ENCODE results near the gene TMEM150B. TPM values are rescaled to one million over a fixed set of nuclear protein-coding genes. Genes with fewer than 3 reads are reported as not detected.

TMEM150B gene
- total RNA-seq, 3 donors from 2014 or later (not counting 1 experiment from before 2014, with no cell fraction given): 0.87 to 2.1 TPM; not detected in 1

GRCh38 chr19:55324662-55325061 is 479 bp downstream of the TMEM150B start:
- no peaks in the 10 kb centered on the region for H3K4me1 ChIP-seq (ENCODE audit: control insufficient read depth, insufficient read depth, low read length)
- H3K4me3 ChIP-seq (ENCODE audit: low read length): no peak overlapping the region
- Mint-ChIP-seq H3K9me3 (no peaks in the 10 kb centered on the region), H3K27ac (no peak overlapping the region), H3K4me1 (no peaks in the 10 kb centered on the region), H3K36me3 (no peaks in the 10 kb centered on the region), H3K4me3 (no peak overlapping the region), H3K27me3 (ENCODE audit: low read depth in 2 of 2) (peaks cover 8 to 31% of the 10 kb centered on the region in 2 donors)
- H3K36me3 ChIP-seq (ENCODE audit: control insufficient read depth, insufficient read depth, low read length): no peaks in the 10 kb centered on the region
- no peaks in the 10 kb centered on the region for H3K27me3 ChIP-seq (ENCODE audit: control insufficient read depth, insufficient read depth, low read length)
- intact Hi-C loops (cut with micrococcal nuclease): no loop called here
- DNase-seq (no peak), ATAC-seq (no peak)
- no peaks in the 10 kb centered on the region for H3K9me3 ChIP-seq (ENCODE audit: control insufficient read depth, insufficient read depth, low read length)
- no peak overlapping the region for H3K27ac ChIP-seq (ENCODE audit: low read length)
- 79% methylated on average over 6 of the region's 6 CpGs for WGBS (ENCODE audit: insufficient coverage)
- TF ChIP-seq CTCF (IDR thresholded peaks at IDR 0.05): no peak

- Histone ChIP-seq H3K27me3 (ENCODE audit: control insufficient read depth, insufficient read depth, low read length) (no peaks in the 10 kb centered on the region), H3K9me3 (ENCODE audit: control insufficient read depth, insufficient read depth, low read length) (no peaks in the 10 kb centered on the region), H3K4me3 (ENCODE audit: low read length) (no peak overlapping the region), H3K36me3 (ENCODE audit: control insufficient read depth, insufficient read depth, low read length) (no peaks in the 10 kb centered on the region), H3K4me1 (ENCODE audit: control insufficient read depth, insufficient read depth, low read length) (no peaks in the 10 kb centered on the region), H3K27ac (ENCODE audit: low read length) (no peak overlapping the region)
- Mint-ChIP-seq H3K36me3 (no peaks in the 10 kb centered on the region), H3K4me3 (no peak overlapping the region), H3K27ac (no peak overlapping the region), H3K27me3 (ENCODE audit: low read depth in 2 of 2) (peaks cover 8 to 26% of the 10 kb centered on the region in 2 donors), H3K9me3 (no peaks in the 10 kb centered on the region), H3K4me1 (no peaks in the 10 kb centered on the region)
- ATAC-seq (no peak), DNase-seq (no peak)
- no peak for TF ChIP-seq CTCF (IDR thresholded peaks at IDR 0.05)
- intact Hi-C loops (cut with micrococcal nuclease): no loop called here
- 51% methylated on average over 12 of the region's 12 CpGs for WGBS (ENCODE audit: insufficient coverage)
Measured at GRCh38 chr19:55322204-55322885, 2.8 kb downstream of the TMEM150B start.

GRCh38 chr19:55321466-55322137 is 3.5 kb downstream of the TMEM150B start:
- DNase-seq (no peak), ATAC-seq (no peak)
- H3K4me1 ChIP-seq (ENCODE audit: control insufficient read depth, insufficient read depth, low read length): no peaks in the 10 kb centered on the region
- no peaks in the 10 kb centered on the region for H3K27me3 ChIP-seq (ENCODE audit: control insufficient read depth, insufficient read depth, low read length)
- TF ChIP-seq CTCF (IDR thresholded peaks at IDR 0.05): no peak
- H3K4me3 Mint-ChIP-seq: no peak overlapping the region
- no peaks in the 10 kb centered on the region for H3K9me3 Mint-ChIP-seq
- no peaks in the 10 kb centered on the region for H3K36me3 ChIP-seq (ENCODE audit: control insufficient read depth, insufficient read depth, low read length)
- no peaks in the 10 kb centered on the region for H3K9me3 ChIP-seq (ENCODE audit: control insufficient read depth, insufficient read depth, low read length)
- no peaks in the 10 kb centered on the region for H3K4me1 Mint-ChIP-seq
- 32% methylated on average over 4 of the region's 9 CpGs for WGBS (ENCODE audit: insufficient coverage)
- peaks cover 8 to 25% of the 10 kb centered on the region in 2 donors for H3K27me3 Mint-ChIP-seq (ENCODE audit: low read depth in 2 of 2)
- no peak overlapping the region for H3K27ac Mint-ChIP-seq
- H3K4me3 ChIP-seq (ENCODE audit: low read length): no peak overlapping the region
- H3K36me3 Mint-ChIP-seq: no peaks in the 10 kb centered on the region
- intact Hi-C loops (cut with micrococcal nuclease): no loop called here
- no peak overlapping the region for H3K27ac ChIP-seq (ENCODE audit: low read length)

Measured in natural killer cell (primary cell).